Prostate gland (tissue), 2 donors: ENCODE measurements around the gene CSTPP1.

ENCODE experiments used
- POLR2AphosphoS5 ChIP-seq: sonication (generic); formaldehyde crosslinking; IDR thresholded peaks from one replicate; pipeline ENCODE4 v1.6.1; 2017; ENCODE audit warnings: antibody characterized with exemption
- TF ChIP-seq, protein P1 (sequence below), 4 experiments: fragments of 200-600 bp in 2 of 4; fragments of 450-650 bp in 2 of 4; sonication (generic) in 2 of 4; IDR thresholded peaks; 1 replicate in 3 of 4; 2 replicates in 1 of 4; pipeline ENCODE4 v1.5.1; 2016 to 2019; ENCODE audit warnings: antibody characterized with exemption in 4 of 4, mild to moderate bottlenecking in 2 of 4, moderate library complexity in 2 of 4

DNA sequence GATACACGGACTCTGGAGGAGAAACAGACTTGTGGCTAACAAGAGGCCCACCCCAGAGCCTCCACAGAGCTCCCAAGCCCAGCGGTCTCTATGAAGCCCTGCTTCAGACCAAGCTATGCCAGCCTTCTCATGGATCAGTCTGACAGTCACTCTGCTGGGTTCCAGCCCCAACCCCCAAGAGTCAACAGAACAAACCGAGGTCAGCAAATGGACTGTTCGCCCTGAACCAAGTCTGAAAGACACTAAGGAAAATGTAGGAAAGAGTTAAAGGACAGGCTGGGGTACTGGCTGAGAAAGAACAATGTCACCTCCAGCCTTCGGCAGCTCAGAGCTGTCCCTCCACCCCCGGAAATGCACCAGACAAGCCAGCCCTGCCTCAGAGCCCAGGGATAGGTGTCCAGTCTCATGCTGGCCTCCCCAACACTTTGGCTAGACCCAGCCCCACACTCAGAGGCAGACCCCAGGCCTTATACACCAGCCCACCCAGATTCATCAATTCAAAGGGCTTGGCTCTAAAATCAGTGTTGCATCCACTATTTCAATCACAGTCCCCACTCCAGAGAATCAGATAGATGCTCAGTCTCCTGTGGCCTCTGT, 236.3 kb downstream of the CSTPP1 start:
- TF ChIP-seq, protein P1, sequence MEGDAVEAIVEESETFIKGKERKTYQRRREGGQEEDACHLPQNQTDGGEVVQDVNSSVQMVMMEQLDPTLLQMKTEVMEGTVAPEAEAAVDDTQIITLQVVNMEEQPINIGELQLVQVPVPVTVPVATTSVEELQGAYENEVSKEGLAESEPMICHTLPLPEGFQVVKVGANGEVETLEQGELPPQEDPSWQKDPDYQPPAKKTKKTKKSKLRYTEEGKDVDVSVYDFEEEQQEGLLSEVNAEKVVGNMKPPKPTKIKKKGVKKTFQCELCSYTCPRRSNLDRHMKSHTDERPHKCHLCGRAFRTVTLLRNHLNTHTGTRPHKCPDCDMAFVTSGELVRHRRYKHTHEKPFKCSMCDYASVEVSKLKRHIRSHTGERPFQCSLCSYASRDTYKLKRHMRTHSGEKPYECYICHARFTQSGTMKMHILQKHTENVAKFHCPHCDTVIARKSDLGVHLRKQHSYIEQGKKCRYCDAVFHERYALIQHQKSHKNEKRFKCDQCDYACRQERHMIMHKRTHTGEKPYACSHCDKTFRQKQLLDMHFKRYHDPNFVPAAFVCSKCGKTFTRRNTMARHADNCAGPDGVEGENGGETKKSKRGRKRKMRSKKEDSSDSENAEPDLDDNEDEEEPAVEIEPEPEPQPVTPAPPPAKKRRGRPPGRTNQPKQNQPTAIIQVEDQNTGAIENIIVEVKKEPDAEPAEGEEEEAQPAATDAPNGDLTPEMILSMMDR (IDR thresholded peaks at IDR 0.05), result no peak
- TF ChIP-seq POLR2AphosphoS5, result no peak
